ENCODE data around the gene GARIN5B. TPM values are rescaled to one million over a fixed set of nuclear protein-coding genes. Genes with fewer than 3 reads are reported as not detected.

The GARIN5B gene
- total and polyA plus RNA-seq, 2 experiments from 2014 or later, result not detected

- TF ChIP-seq ZNF462 (CRISPR knock-in tag; IDR thresholded peaks at IDR 0.05), result no peak
- no peak for TF ChIP-seq ZNF331 (CRISPR knock-in tag; IDR thresholded peaks at IDR 0.05; ENCODE audit: low read depth)
- no peak for TF ChIP-seq ZNF114 (CRISPR knock-in tag; IDR thresholded peaks at IDR 0.05)
- TF ChIP-seq POLR2AphosphoS5 (IDR thresholded peaks at IDR 0.05; ENCODE audit: low read depth), result no peak
- TF ChIP-seq EZH2phosphoT487 (IDR thresholded peaks at IDR 0.05; ENCODE audit: unreplicated experiment), result no peak
- TF ChIP-seq EZH2 (IDR thresholded peaks at IDR 0.05; ENCODE audit: low read depth, unreplicated experiment), result no peak
Observed at GRCh38 chr19:55316646-55317045, 46.4 kb downstream of the GARIN5B start (continued).

- Histone ChIP-seq H3K27me3 (ENCODE audit: insufficient read depth) (no peaks in the 10 kb centered on the region), H3K4me3 (no peak overlapping the region), H3K36me3 (ENCODE audit: insufficient read depth) (no peaks in the 10 kb centered on the region), H3K4me2 (no peak overlapping the region), H3F3A (replicated peaks; ENCODE audit: low read depth) (no peaks in the 10 kb centered on the region; the same call in 1 of the 2 replicates), H3K9me2 (ENCODE audit: insufficient read depth) (no peaks in the 10 kb centered on the region), H4K20me1 (replicated peaks; ENCODE audit: insufficient read depth) (no peaks in the 10 kb centered on the region; the same call in 1 of the 2 replicates), H3K79me2 (replicated peaks; ENCODE audit: insufficient read depth) (no peaks in the 10 kb centered on the region), H3K4me1 (ENCODE audit: insufficient read depth) (peaks cover 10% of the 10 kb centered on the region; the same call in 1 of the 2 replicates), H3K27ac (ENCODE audit: low read depth) (no peak overlapping the region), H2AFZ (no peak overlapping the region)
- Mint-ChIP-seq H3K9me3 (no peaks in the 10 kb centered on the region), H3K27ac (no peak overlapping the region), H3K36me3 (ENCODE audit: low read depth) (no peaks in the 10 kb centered on the region; the same call in 2 of the 3 replicates), H3K27me3 (ENCODE audit: insufficient read depth, low read depth, poor library complexity) (peaks cover 16% of the 10 kb centered on the region), H3K4me1 (peaks cover 11% of the 10 kb centered on the region), H3K4me3 (no peak overlapping the region)
- no peak for DNase-seq (ENCODE audit: low spot score)
- no peak for ATAC-seq
- no peak for TF ChIP-seq NANOG (IDR thresholded peaks at IDR 0.05; ENCODE audit: borderline replicate concordance)
- no peak for TF ChIP-seq ZNF462 (CRISPR knock-in tag; IDR thresholded peaks at IDR 0.05)
- no peak for TF ChIP-seq CTCF (conservative IDR thresholded peaks at IDR 0.05; ENCODE audit: low read depth in 2 of 2)
Observed at GRCh38 chr19:55315956-55316525, 47.0 kb downstream of the GARIN5B start.
